ENCODE data around the gene EVI2B. TPM values are rescaled to one million over a fixed set of nuclear protein-coding genes. Genes with fewer than 3 reads are reported as not detected.

The EVI2B gene
- polyA plus RNA-seq, 1 donor from 2014 or later: not detected

DNA sequence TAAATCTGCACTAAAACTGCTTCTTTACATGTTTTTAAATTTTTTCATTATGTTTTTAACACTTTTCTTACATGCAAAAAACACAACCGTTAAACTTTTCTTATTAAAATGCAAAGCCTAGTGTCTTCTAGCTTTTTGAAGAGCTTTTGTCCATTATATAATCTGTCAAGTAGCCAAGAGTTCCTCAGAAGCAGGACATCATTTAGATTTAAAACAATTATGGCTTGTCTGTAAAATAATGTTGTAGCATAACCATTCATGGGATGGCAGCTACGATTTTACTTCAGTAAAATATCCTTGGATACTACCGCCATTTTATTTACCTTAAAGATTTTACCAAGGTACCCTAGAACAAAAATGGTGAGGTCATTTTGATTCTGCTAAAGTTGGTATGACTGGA, 19.6 kb downstream of the EVI2B start:
- TF ChIP-seq, protein P1, sequence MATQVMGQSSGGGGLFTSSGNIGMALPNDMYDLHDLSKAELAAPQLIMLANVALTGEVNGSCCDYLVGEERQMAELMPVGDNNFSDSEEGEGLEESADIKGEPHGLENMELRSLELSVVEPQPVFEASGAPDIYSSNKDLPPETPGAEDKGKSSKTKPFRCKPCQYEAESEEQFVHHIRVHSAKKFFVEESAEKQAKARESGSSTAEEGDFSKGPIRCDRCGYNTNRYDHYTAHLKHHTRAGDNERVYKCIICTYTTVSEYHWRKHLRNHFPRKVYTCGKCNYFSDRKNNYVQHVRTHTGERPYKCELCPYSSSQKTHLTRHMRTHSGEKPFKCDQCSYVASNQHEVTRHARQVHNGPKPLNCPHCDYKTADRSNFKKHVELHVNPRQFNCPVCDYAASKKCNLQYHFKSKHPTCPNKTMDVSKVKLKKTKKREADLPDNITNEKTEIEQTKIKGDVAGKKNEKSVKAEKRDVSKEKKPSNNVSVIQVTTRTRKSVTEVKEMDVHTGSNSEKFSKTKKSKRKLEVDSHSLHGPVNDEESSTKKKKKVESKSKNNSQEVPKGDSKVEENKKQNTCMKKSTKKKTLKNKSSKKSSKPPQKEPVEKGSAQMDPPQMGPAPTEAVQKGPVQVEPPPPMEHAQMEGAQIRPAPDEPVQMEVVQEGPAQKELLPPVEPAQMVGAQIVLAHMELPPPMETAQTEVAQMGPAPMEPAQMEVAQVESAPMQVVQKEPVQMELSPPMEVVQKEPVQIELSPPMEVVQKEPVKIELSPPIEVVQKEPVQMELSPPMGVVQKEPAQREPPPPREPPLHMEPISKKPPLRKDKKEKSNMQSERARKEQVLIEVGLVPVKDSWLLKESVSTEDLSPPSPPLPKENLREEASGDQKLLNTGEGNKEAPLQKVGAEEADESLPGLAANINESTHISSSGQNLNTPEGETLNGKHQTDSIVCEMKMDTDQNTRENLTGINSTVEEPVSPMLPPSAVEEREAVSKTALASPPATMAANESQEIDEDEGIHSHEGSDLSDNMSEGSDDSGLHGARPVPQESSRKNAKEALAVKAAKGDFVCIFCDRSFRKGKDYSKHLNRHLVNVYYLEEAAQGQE (IDR thresholded peaks at IDR 0.05; ENCODE audit: borderline replicate concordance): no peak
- no peak for TF ChIP-seq RAD21 (conservative IDR thresholded peaks at IDR 0.05)
- no peak for TF ChIP-seq TAF1 (IDR thresholded peaks at IDR 0.05; ENCODE audit: low read depth)
- TF ChIP-seq MXI1 (conservative IDR thresholded peaks at IDR 0.05; ENCODE audit: poor library complexity, severe bottlenecking): no peak
- no peak for TF ChIP-seq SMC3 (conservative IDR thresholded peaks at IDR 0.05; ENCODE audit: poor library complexity)
- TF ChIP-seq, protein P2, sequence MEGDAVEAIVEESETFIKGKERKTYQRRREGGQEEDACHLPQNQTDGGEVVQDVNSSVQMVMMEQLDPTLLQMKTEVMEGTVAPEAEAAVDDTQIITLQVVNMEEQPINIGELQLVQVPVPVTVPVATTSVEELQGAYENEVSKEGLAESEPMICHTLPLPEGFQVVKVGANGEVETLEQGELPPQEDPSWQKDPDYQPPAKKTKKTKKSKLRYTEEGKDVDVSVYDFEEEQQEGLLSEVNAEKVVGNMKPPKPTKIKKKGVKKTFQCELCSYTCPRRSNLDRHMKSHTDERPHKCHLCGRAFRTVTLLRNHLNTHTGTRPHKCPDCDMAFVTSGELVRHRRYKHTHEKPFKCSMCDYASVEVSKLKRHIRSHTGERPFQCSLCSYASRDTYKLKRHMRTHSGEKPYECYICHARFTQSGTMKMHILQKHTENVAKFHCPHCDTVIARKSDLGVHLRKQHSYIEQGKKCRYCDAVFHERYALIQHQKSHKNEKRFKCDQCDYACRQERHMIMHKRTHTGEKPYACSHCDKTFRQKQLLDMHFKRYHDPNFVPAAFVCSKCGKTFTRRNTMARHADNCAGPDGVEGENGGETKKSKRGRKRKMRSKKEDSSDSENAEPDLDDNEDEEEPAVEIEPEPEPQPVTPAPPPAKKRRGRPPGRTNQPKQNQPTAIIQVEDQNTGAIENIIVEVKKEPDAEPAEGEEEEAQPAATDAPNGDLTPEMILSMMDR (IDR thresholded peaks at IDR 0.05; ENCODE audit: poor library complexity, severe bottlenecking): no peak
- TF ChIP-seq EP300 (conservative IDR thresholded peaks at IDR 0.05; ENCODE audit: poor library complexity, severe bottlenecking): no peak
- no peak for TF ChIP-seq POLR2AphosphoS5 (IDR thresholded peaks at IDR 0.05)
- no peak for TF ChIP-seq EZH2 (IDR thresholded peaks at IDR 0.05; ENCODE audit: borderline replicate concordance, insufficient read depth, low read length, poor library complexity, severe bottlenecking)
- Histone ChIP-seq H3F3A (ENCODE audit: insufficient read depth, low read length, poor library complexity, severe bottlenecking) (no peaks in the 10 kb centered on the region), H4K20me1 (ENCODE audit: insufficient read depth) (no peaks in the 10 kb centered on the region), H3K27ac (ENCODE audit: low read length) (no peak overlapping the region), H3K27me3 (ENCODE audit: insufficient read depth, low read depth, low read length) (no peaks in the 10 kb centered on the region), H3K9me3 (ENCODE audit: low read length) (no peaks in the 10 kb centered on the region), H3K4me2 (ENCODE audit: low read length) (no peak overlapping the region), H3K9me2 (ENCODE audit: insufficient read depth, low read length) (no peaks in the 10 kb centered on the region), H3K79me2 (replicated peaks; ENCODE audit: insufficient read depth, low read length) (no peaks in the 10 kb centered on the region), H2AFZ (ENCODE audit: low read depth, low read length) (no peak overlapping the region), H3K9ac (ENCODE audit: low read length) (no peak overlapping the region), H3K4me3 (ENCODE audit: low read length) (no peak overlapping the region), H3K36me3 (ENCODE audit: insufficient read depth, low read length) (no peaks in the 10 kb centered on the region)

DNA sequence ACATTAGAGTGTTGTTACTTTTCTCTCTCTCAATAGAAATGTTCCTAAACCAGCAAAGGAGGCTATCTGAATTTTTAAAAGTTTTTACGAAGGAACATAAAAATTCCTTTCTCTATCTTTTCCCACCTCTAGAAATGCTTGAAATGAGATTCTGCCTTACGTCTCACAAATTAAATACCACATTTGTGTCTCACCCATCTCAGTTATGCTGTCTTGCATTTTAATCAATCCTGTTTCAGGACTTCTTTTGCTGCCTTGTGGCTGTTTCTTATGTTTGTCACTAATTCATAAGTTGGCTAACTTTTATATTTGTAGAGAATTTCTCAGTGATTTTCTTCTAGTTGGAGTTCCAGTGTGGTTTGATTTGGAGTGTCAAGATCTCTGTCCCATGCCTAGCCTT, 20.3 kb downstream of the EVI2B start:
- TF ChIP-seq EZH2 (IDR thresholded peaks at IDR 0.05; ENCODE audit: borderline replicate concordance, insufficient read depth, low read length, poor library complexity, severe bottlenecking): no peak
- no peak for TF ChIP-seq RAD21 (conservative IDR thresholded peaks at IDR 0.05)
- no peak for TF ChIP-seq POLR2AphosphoS5 (IDR thresholded peaks at IDR 0.05)
- no peak for TF ChIP-seq EP300 (conservative IDR thresholded peaks at IDR 0.05; ENCODE audit: poor library complexity, severe bottlenecking)
- TF ChIP-seq, protein P1 (IDR thresholded peaks at IDR 0.05; ENCODE audit: borderline replicate concordance): no peak
- TF ChIP-seq MXI1 (conservative IDR thresholded peaks at IDR 0.05; ENCODE audit: poor library complexity, severe bottlenecking): no peak
- no peak for TF ChIP-seq SMC3 (conservative IDR thresholded peaks at IDR 0.05; ENCODE audit: poor library complexity)
- no peaks in the 10 kb centered on the region for H3K27me3 ChIP-seq (ENCODE audit: insufficient read depth, low read depth, low read length)
- H3K9me3 ChIP-seq (ENCODE audit: low read length): no peaks in the 10 kb centered on the region
- no peaks in the 10 kb centered on the region for H4K20me1 ChIP-seq (ENCODE audit: insufficient read depth)
- H3K36me3 ChIP-seq (ENCODE audit: insufficient read depth, low read length): no peaks in the 10 kb centered on the region
- H3K9ac ChIP-seq (ENCODE audit: low read length): no peak overlapping the region
- no peak overlapping the region for H2AFZ ChIP-seq (ENCODE audit: low read depth, low read length)
- H3K27ac ChIP-seq (ENCODE audit: low read length): no peak overlapping the region
- H3F3A ChIP-seq (ENCODE audit: insufficient read depth, low read length, poor library complexity, severe bottlenecking): no peaks in the 10 kb centered on the region
- no peaks in the 10 kb centered on the region for H3K79me2 ChIP-seq (replicated peaks; ENCODE audit: insufficient read depth, low read length)
- H3K4me3 ChIP-seq (ENCODE audit: low read length): no peak overlapping the region
- H3K4me2 ChIP-seq (ENCODE audit: low read length): no peak overlapping the region
- H3K9me2 ChIP-seq (ENCODE audit: insufficient read depth, low read length): no peaks in the 10 kb centered on the region
